Left ventricle myocardium inferior (tissue), 1 donor: ENCODE measurements around the gene ISG20. TPM values are rescaled to one million over a fixed set of nuclear protein-coding genes. Genes with fewer than 3 reads are reported as not detected.

ENCODE experiments used
- DNase-seq: peaks from one replicate; pipeline ENCODE4 v3.0.0-alpha.2; 2020
- H3K27ac ChIP-seq: fragments of 200-600 bp; replicated peaks from 2 replicates; pipeline ENCODE4 v1.8.0; 2021
- H3K27me3 ChIP-seq: fragments of 200-600 bp; 2 replicates; pipeline ENCODE4 v1.8.0; 2021; ENCODE audit warnings: low read depth
- H3K36me3 ChIP-seq: fragments of 200-600 bp; 2 replicates; pipeline ENCODE4 v1.8.0; 2021
- H3K4me1 ChIP-seq: fragments of 200-600 bp; 2 replicates; pipeline ENCODE4 v1.8.0; 2021
- H3K4me3 ChIP-seq: fragments of 200-600 bp; 2 replicates; pipeline ENCODE4 v1.8.0; 2021; ENCODE audit warnings: mild to moderate bottlenecking, moderate library complexity
- H3K9me3 ChIP-seq: fragments of 200-600 bp; replicated peaks from 2 replicates; pipeline ENCODE4 v1.8.0; 2021
- CTCF ChIP-seq: fragments of 200-600 bp; IDR thresholded peaks from 2 replicates; pipeline ENCODE4 v1.8.0; 2021; ENCODE audit warnings: antibody characterized with exemption, mild to moderate bottlenecking, borderline replicate concordance
- intact Hi-C: fragments of 100-400 bp; cut with micrococcal nuclease; formaldehyde crosslinking; loops from one replicate; pipeline ENCODE4 v1.11.0; 2022
- total RNA-seq: library from RNA; stranded (reverse); fragmentation: NEBNext Ultra II Directional; extraction: Animal tissue kit (Norgen Biotek cat#: 25700); gene quantifications from one replicate; pipeline ENCODE4 v1.2.1, GENCODE V29; 2021
- donor health status: DM: no; HTN: yes; CAD: no; lungs with severe emphysema.

The ISG20 gene
- total RNA-seq, 1 donor from 2014 or later = 3.1 TPM

- Histone ChIP-seq H3K4me1 (no peaks in the 10 kb centered on the region), H3K27ac (no peak overlapping the region), H3K9me3 (no peaks in the 10 kb centered on the region), H3K36me3 (no peaks in the 10 kb centered on the region), H3K27me3 (peaks cover 38% of the 10 kb centered on the region), H3K4me3 (no peak overlapping the region)
- no peak for TF ChIP-seq CTCF
- DNase-seq = no peak
- intact Hi-C loops = no loop called here
Measured at GRCh38 chr15:88686166-88686565, 47.4 kb downstream of the ISG20 start.

- Histone ChIP-seq H3K27ac (no peak overlapping the region), H3K36me3 (no peaks in the 10 kb centered on the region), H3K27me3 (peaks cover 48% of the 10 kb centered on the region), H3K4me3 (no peak overlapping the region), H3K4me1 (no peaks in the 10 kb centered on the region), H3K9me3 (no peaks in the 10 kb centered on the region)
- no peak for TF ChIP-seq CTCF
- intact Hi-C loops = no loop called here
- no peak for DNase-seq
Measured at GRCh38 chr15:88688394-88688933, 49.6 kb downstream of the ISG20 start.

- no peaks in the 10 kb centered on the region for H3K9me3 ChIP-seq
- H3K27ac ChIP-seq = no peak overlapping the region
- peaks cover 56% of the 10 kb centered on the region for H3K27me3 ChIP-seq
- TF ChIP-seq CTCF = no peak
- H3K36me3 ChIP-seq = no peaks in the 10 kb centered on the region
- no peak for DNase-seq
- no peak overlapping the region for H3K4me3 ChIP-seq
- no peaks in the 10 kb centered on the region for H3K4me1 ChIP-seq
- intact Hi-C loops = no loop called here
Measured at GRCh38 chr15:88690331-88690730, 51.5 kb downstream of the ISG20 start.

GRCh38 chr15:88693191-88693590 lies 54.4 kb downstream of the ISG20 start:
- Histone ChIP-seq H3K4me3 (no peak overlapping the region), H3K4me1 (no peaks in the 10 kb centered on the region), H3K27me3 (peaks cover 73% of the 10 kb centered on the region), H3K36me3 (no peaks in the 10 kb centered on the region), H3K27ac (no peak overlapping the region), H3K9me3 (no peaks in the 10 kb centered on the region)
- DNase-seq = no peak
- intact Hi-C loops = no loop called here
- no peak for TF ChIP-seq CTCF

- H3K27me3 ChIP-seq = peaks cover 68% of the 10 kb centered on the region
- TF ChIP-seq CTCF = no peak
- intact Hi-C loops = no loop called here
Measured at GRCh38 chr15:88695101-88695500, 56.3 kb downstream of the ISG20 start.

More at GRCh38 chr15:88695101-88695500, 56.3 kb downstream of the ISG20 start:
- H3K4me1 ChIP-seq = no peaks in the 10 kb centered on the region
- no peaks in the 10 kb centered on the region for H3K36me3 ChIP-seq
- no peak for DNase-seq
- H3K27ac ChIP-seq = no peak overlapping the region
- no peaks in the 10 kb centered on the region for H3K9me3 ChIP-seq
- H3K4me3 ChIP-seq = no peak overlapping the region
